Inflammatory macrophage treated with lipopolysaccharide for 1 hour (primary cell): ENCODE data around the gene TBX5.
"Not testable (repeated sequence)": the region's sequence is repeated elsewhere in the genome, so short reads cannot be mapped to it uniquely, and the experiment has no call there.

Source experiments
- DNase-seq, 2 donors: peaks; one replicate each; pipeline ENCODE4 v3.0.0-alpha.2; 2020 to 2022

The TBX5 gene

DNA sequence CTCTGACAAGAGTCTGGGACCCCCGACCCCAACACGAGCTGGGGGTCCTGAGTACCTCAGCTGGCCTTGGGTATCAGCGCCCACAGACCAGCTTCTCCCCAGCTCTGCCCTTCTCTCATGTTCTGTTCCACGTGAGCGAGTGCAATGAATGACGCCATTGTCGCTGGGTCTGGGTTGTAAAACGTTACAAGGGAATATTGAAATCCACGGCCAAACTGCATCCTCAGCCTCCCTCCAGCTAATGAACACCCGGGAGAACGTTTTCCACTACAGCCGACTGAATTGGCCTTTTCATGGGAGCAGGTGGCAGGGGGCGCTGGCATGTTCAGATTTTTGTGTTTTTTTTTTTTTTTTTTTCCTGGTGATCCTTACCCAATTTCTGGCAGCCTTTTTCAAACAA is 34.7 kb downstream of the TBX5 start:
- no peak for DNase-seq

DNA sequence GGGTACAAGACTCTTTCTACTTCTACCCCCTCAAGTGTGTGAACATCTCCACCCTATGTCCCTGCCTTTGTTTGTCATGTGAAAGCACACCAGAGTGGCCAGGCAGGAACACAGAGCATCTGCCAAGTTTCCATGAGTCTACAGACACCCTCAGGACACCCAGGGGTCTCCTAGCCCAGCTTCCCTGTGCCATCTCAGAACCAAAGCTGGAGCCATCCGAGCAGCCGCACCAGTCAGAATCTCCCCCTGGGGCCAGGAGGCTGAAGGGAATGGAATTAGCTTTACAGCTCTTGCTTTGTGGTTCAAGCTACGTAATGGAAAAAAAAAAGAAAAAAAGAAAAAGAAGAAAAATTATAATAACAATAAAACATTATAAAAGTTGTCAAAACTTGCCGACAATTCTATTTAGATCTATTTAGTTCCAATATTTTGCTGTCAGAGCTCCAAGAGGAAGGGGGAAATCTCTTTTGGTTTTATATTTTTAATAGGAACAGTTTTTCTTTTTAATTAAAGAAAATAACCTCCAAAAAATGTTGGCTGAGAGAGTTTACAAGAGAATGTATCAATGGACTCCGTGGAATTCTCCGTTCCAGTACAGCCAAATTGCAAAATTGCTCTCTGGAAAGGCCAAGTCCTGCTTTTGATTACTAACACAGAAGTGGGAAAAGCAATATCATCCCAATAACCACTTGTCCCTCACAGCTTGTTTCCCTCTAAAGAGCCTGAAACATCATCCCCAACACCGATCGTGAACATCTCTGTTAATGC is 37.1 kb downstream of the TBX5 start:
- DNase-seq = no peak

- no peak for DNase-seq
These were observed 44.0 kb downstream of the TBX5 start for GRCh38 chr12:114361992-114362391.

- no peak for DNase-seq
These were observed 44.4 kb downstream of the TBX5 start for GRCh38 chr12:114361545-114361944.

DNA sequence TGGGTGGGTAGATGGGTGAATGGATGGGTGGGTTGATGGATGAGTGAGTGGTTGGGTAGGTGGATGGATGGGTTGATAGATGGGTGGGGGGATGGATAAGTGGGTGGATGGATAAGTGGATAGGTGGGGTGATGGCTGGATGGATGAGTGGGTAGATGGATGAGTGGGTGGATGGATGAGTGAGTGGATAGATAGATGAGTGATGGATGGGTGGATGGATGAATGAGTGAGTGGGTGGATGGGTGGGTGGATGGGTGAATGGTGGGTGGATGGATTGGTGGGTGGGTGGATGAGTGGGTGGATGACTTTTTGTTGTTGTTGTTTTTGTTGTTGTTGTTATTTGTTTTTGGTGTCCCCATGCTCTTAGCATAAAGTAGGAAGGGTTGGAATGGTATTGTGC is 45.5 kb downstream of the TBX5 start:
- DNase-seq = no peak

GRCh38 chr12:114355389-114356088 is 50.4 kb downstream of the TBX5 start:
- DNase-seq = no peak

GRCh38 chr12:114349239-114349638 is 56.7 kb downstream of the TBX5 start:
- DNase-seq = not testable (repeated sequence)

- DNase-seq = no peak
These were observed 58.1 kb downstream of the TBX5 start for GRCh38 chr12:114347861-114348260.

DNA sequence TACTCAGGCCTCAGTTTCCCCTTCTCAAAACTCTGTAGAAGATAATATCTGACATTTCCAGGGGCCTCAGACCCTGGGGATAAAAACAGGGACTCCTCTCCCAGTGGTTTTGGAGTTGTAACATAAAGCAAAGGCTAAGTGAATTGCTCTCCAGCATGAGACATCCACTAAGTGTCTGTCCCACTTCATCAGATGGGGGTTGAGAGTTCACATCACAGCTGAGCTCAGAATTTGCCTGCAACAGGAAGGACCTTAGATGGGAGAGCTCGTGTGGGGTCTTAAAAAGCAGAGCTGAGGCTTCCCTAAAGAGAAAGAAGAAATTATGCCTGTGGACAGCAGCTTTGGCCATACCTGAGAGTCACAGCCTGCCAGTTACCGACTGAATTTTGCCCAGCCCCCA is 61.1 kb downstream of the TBX5 start:
- no peak for DNase-seq

DNA sequence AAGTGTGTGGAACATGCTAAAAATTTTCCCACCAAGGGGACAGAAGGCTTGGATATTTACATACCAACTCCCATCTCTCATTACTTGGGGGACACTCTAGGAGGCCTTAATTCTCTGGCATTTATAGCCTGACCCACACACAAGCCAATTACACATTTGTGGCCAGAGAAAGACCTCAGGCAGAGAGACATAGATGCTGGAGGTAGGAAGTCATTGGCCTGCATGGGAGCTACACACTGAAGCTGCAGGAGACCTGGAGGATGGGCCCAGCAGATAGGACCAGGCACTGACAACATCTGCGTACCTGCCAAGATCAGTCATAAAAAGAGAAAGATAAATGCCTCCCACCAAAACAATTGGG is 61.7 kb downstream of the TBX5 start:
- no peak for DNase-seq

GRCh38 chr12:114343585-114344302 is 62.2 kb downstream of the TBX5 start:
- no peak for DNase-seq

DNA sequence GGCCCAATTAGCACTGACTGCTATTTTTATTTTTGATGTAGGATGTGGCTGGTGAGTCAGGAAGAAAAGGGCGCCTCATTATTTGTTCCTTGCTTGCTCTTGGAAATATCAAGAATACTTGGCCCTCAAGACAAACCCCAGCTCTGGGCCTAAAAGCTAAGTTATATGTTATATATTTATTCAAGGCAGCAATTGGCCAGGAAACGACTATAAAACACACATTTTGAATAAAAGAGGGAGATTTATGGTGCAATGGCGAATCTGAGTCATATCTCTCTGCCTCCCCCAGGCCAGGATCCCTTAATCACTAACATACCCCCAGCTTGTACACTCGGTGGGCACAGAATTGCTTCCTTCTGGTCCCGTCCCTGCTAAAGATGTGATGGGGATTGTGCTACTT is 63.3 kb downstream of the TBX5 start:
- DNase-seq = no peak

DNA sequence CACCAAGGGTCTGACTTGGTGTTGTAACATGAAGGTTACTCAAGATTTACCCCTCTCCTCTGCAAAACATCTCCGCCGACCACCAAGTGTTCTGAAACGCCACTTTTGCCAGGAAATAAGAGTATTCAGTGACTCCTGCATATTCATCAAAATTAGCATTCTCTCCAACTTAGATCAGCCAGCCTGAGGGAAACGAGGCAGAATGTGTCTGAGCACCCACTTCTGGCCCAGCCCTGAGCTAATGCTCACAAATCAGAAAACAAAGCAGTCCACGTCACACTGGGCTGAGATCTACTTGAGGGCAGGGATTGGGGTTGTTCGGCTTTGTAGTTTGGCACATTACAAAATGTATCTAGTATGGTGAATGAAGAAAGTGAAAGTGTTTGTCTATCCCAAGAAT is 64.3 kb downstream of the TBX5 start:
- DNase-seq = no peak

DNA sequence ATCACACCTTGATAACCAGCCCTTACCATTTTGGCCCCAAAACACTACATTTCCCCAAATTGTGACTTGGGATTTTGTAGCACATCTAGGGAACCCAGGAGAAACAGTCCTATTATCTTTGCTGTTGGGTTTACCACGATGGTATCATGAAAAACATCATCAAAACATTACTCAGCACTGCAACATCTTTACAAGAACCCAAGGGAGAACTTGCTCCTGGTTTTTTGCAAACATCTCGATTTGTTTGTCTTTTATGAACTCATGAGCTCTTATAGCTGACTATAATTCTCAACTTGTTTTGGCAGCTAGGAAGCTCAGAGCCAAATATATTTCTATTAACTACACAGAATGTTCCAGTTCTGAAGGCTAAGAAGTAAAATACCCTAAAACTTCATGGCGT is 65.7 kb downstream of the TBX5 start:
- no peak for DNase-seq

DNA sequence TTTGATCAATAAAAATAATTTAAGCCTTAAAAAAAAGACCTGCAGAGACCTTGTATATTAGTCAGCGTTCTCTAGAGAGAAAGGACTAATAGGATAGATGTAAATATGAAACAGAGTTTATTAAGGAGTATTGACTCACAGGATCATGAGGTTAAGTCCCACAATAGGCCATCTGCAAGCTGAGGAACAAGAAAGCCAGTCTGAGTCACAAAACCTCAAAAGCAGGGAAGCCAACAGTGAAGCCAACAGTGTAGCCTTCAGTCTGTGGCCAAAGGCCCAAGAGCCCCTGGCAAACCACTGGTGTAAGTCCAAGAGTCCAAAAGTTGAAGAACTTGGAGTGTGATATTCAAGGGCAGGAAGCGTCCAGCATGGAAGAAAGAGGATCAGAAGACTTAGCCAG is 66.3 kb downstream of the TBX5 start:
- DNase-seq = no peak

- no peak for DNase-seq
These were observed 70.3 kb downstream of the TBX5 start for GRCh38 chr12:114335607-114336006.

DNA sequence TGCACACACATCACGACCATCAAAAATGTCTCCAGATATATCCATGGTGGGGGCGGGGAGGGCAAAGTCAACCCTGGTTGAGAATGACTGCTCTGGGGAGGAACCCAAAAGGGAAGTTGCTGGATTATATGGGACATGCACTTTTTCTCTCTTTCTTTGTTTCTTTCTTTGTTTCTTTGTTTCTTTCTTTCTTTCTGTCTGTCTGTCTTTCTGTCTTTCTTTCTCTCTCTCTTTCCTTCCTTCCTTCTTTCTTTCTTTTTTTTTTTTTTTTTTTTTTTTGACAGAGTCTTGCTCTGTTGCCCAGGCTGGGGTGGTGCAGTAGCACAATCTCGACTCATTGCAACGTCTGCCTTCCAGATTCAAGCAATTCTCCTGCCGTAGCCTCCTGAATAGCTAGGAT is 71.5 kb downstream of the TBX5 start:
- no peak for DNase-seq

- DNase-seq = no peak
These were observed 77.7 kb downstream of the TBX5 start for GRCh38 chr12:114328292-114328691.

- no peak for DNase-seq
These were observed 78.2 kb downstream of the TBX5 start for GRCh38 chr12:114327765-114328164.

DNA sequence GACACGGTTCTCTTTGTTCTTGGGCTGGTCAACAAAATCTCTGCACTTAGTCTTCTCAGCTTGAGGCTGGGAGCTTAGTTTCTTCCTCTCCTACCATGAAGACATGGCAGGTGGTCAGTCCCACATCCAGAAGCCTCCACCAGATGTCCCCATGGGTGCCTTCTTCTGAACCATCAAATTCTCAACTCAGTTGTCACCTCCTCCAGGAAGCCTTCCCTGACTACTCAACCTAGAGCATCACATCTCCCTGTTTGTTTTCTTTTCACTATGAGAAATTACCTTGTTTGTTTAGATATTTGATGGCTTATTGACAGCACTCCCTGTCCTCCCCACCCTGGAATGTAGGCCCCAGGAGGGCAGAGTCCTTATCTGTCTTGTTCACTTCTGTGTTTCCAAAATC is 84.4 kb downstream of the TBX5 start:
- no peak for DNase-seq

DNA sequence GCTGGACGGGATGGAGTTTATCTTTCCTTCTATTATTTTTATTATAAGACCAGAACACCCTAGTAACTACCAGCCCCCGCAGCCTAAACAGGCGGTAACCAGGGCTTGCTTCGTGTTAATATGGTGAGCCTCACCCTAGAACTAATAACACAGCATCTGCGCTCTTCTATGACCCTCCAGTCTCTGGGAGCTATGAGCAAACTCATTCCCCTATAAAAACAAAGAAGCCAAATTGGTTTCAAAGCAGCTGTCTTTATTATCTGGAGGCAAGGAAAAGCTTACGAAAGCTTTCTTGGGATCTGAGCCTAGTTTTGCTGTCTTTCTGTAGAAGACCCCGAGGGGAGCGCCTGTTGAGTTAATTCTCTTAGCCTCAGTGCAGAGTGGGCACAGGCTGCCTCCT is 85.0 kb downstream of the TBX5 start:
- no peak for DNase-seq

- no peak for DNase-seq
These were observed 85.8 kb downstream of the TBX5 start for GRCh38 chr12:114320101-114320500.

GRCh38 chr12:114319422-114319821 is 86.5 kb downstream of the TBX5 start:
- DNase-seq = no peak

GRCh38 chr12:114318984-114319383 is 87.0 kb downstream of the TBX5 start:
- no peak for DNase-seq
